ENCODE measurements around the gene ZNF397.

The ZNF397 gene

GRCh38 chr18:35252466-35252865 lies 11.6 kb downstream of the ZNF397 start:
- DNase-seq (ENCODE audit: low spot score in 2 of 2) = no peak
- ATAC-seq (replicated peaks; ENCODE audit: extremely low read depth, poor library complexity, severe bottlenecking) = no peak
- Mint-ChIP-seq H3K9me3 (peaks cover 15% of the 10 kb centered on the region), H3K4me3 (no peak overlapping the region), H3K4me1 (no peaks in the 10 kb centered on the region), H3K27me3 (no peaks in the 10 kb centered on the region), H3K27ac (ENCODE audit: low read depth) (no peak overlapping the region), H3K36me3 (ENCODE audit: insufficient read depth) (peaks cover 16% of the 10 kb centered on the region)

GRCh38 chr18:35253655-35254287 lies 12.9 kb downstream of the ZNF397 start:
- no peak overlapping the region for H3K4me3 Mint-ChIP-seq
- H3K36me3 Mint-ChIP-seq (ENCODE audit: insufficient read depth) = peaks cover 7% of the 10 kb centered on the region
- no peaks in the 10 kb centered on the region for H3K27me3 Mint-ChIP-seq
- no peaks in the 10 kb centered on the region for H3K4me1 Mint-ChIP-seq
- no peak overlapping the region for H3K27ac Mint-ChIP-seq (ENCODE audit: low read depth)
- ATAC-seq (replicated peaks; ENCODE audit: extremely low read depth, poor library complexity, severe bottlenecking) (no peak), DNase-seq (ENCODE audit: low spot score in 2 of 2) (no peak)
- peaks cover 15% of the 10 kb centered on the region for H3K9me3 Mint-ChIP-seq

- peaks cover 15% of the 10 kb centered on the region for H3K9me3 Mint-ChIP-seq
- ATAC-seq (replicated peaks; ENCODE audit: extremely low read depth, poor library complexity, severe bottlenecking) (no peak), DNase-seq (ENCODE audit: low spot score in 2 of 2) (no peak)
- no peaks in the 10 kb centered on the region for H3K4me1 Mint-ChIP-seq
- H3K4me3 Mint-ChIP-seq = no peak overlapping the region
- H3K27me3 Mint-ChIP-seq = no peaks in the 10 kb centered on the region
- H3K27ac Mint-ChIP-seq (ENCODE audit: low read depth) = no peak overlapping the region
- H3K36me3 Mint-ChIP-seq (ENCODE audit: insufficient read depth) = peaks cover 6% of the 10 kb centered on the region
Measured at GRCh38 chr18:35256947-35257346, 16.1 kb downstream of the ZNF397 start.

GRCh38 chr18:35264409-35264808 lies 23.6 kb downstream of the ZNF397 start:
- Mint-ChIP-seq H3K4me3 (no peak overlapping the region), H3K36me3 (ENCODE audit: insufficient read depth) (peaks cover 14% of the 10 kb centered on the region), H3K27me3 (no peaks in the 10 kb centered on the region), H3K4me1 (peaks cover 28% of the 10 kb centered on the region), H3K27ac (ENCODE audit: low read depth) (no peak overlapping the region), H3K9me3 (peaks cover 6% of the 10 kb centered on the region)
- ATAC-seq (replicated peaks; ENCODE audit: extremely low read depth, poor library complexity, severe bottlenecking) (no peak), DNase-seq (ENCODE audit: low spot score in 2 of 2) (no peak)

- Mint-ChIP-seq H3K27ac (ENCODE audit: low read depth) (peak overlapping the region; percentile 97), H3K9me3 (peaks cover 6% of the 10 kb centered on the region), H3K36me3 (ENCODE audit: insufficient read depth) (peaks cover 8% of the 10 kb centered on the region), H3K4me1 (peaks cover 28% of the 10 kb centered on the region), H3K4me3 (peak overlapping the region; percentile 96), H3K27me3 (no peaks in the 10 kb centered on the region)
- peak; percentile 45 to 46 for DNase-seq (ENCODE audit: low spot score in 2 of 2)
- ATAC-seq (replicated peaks; ENCODE audit: extremely low read depth, poor library complexity, severe bottlenecking) = peak; percentile 81
Measured at GRCh38 chr18:35267161-35267651, 26.4 kb downstream of the ZNF397 start.

- no peak for DNase-seq (ENCODE audit: low spot score in 2 of 2)
- Mint-ChIP-seq H3K27ac (ENCODE audit: low read depth) (peak overlapping the region; percentile 97), H3K4me1 (peaks cover 28% of the 10 kb centered on the region), H3K27me3 (no peaks in the 10 kb centered on the region), H3K9me3 (peaks cover 6% of the 10 kb centered on the region), H3K4me3 (peak overlapping the region; percentile 96), H3K36me3 (ENCODE audit: insufficient read depth) (peaks cover 8% of the 10 kb centered on the region)
- ATAC-seq (replicated peaks; ENCODE audit: extremely low read depth, poor library complexity, severe bottlenecking) = no peak
Measured at GRCh38 chr18:35267809-35268208, 27.0 kb downstream of the ZNF397 start.

GRCh38 chr18:35268821-35269220 lies 28.0 kb downstream of the ZNF397 start:
- Mint-ChIP-seq H3K36me3 (ENCODE audit: insufficient read depth) (peaks cover 8% of the 10 kb centered on the region), H3K4me1 (peaks cover 28% of the 10 kb centered on the region), H3K27me3 (no peaks in the 10 kb centered on the region), H3K4me3 (peak overlapping the region; percentile 96), H3K9me3 (peaks cover 6% of the 10 kb centered on the region), H3K27ac (ENCODE audit: low read depth) (no peak overlapping the region)
- DNase-seq (ENCODE audit: low spot score in 2 of 2) (no peak), ATAC-seq (replicated peaks; ENCODE audit: extremely low read depth, poor library complexity, severe bottlenecking) (no peak)

- peaks cover 4% of the 10 kb centered on the region for H3K36me3 Mint-ChIP-seq (ENCODE audit: insufficient read depth)
- ATAC-seq (replicated peaks; ENCODE audit: extremely low read depth, poor library complexity, severe bottlenecking) = no peak
- H3K27ac Mint-ChIP-seq (ENCODE audit: low read depth) = no peak overlapping the region
- peaks cover 23% of the 10 kb centered on the region for H3K4me1 Mint-ChIP-seq
- peaks cover 6% of the 10 kb centered on the region for H3K9me3 Mint-ChIP-seq
- DNase-seq (ENCODE audit: low spot score in 2 of 2) = no peak
- H3K4me3 Mint-ChIP-seq = no peak overlapping the region
- H3K27me3 Mint-ChIP-seq = no peaks in the 10 kb centered on the region
Measured at GRCh38 chr18:35271656-35272055, 30.8 kb downstream of the ZNF397 start.

GRCh38 chr18:35276267-35276666 lies 35.4 kb downstream of the ZNF397 start:
- H3K27me3 Mint-ChIP-seq = no peaks in the 10 kb centered on the region
- ATAC-seq (replicated peaks; ENCODE audit: extremely low read depth, poor library complexity, severe bottlenecking) (no peak), DNase-seq (ENCODE audit: low spot score in 2 of 2) (no peak)
- H3K4me3 Mint-ChIP-seq = no peak overlapping the region
- no peak overlapping the region for H3K27ac Mint-ChIP-seq (ENCODE audit: low read depth)
- H3K9me3 Mint-ChIP-seq = no peaks in the 10 kb centered on the region
- H3K4me1 Mint-ChIP-seq = peaks cover 7% of the 10 kb centered on the region
- no peaks in the 10 kb centered on the region for H3K36me3 Mint-ChIP-seq (ENCODE audit: insufficient read depth)

- no peak for DNase-seq (ENCODE audit: low spot score in 2 of 2)
- Mint-ChIP-seq H3K27ac (ENCODE audit: low read depth) (no peak overlapping the region), H3K9me3 (no peaks in the 10 kb centered on the region), H3K27me3 (no peaks in the 10 kb centered on the region), H3K4me3 (no peak overlapping the region), H3K4me1 (peaks cover 7% of the 10 kb centered on the region), H3K36me3 (ENCODE audit: insufficient read depth) (no peaks in the 10 kb centered on the region)
- ATAC-seq (replicated peaks; ENCODE audit: extremely low read depth, poor library complexity, severe bottlenecking) = no peak
Measured at GRCh38 chr18:35277633-35278032, 36.8 kb downstream of the ZNF397 start.

GRCh38 chr18:35278085-35278484 lies 37.3 kb downstream of the ZNF397 start:
- no peaks in the 10 kb centered on the region for H3K9me3 Mint-ChIP-seq
- H3K36me3 Mint-ChIP-seq (ENCODE audit: insufficient read depth) = no peaks in the 10 kb centered on the region
- H3K27me3 Mint-ChIP-seq = no peaks in the 10 kb centered on the region
- ATAC-seq (replicated peaks; ENCODE audit: extremely low read depth, poor library complexity, severe bottlenecking) (no peak), DNase-seq (ENCODE audit: low spot score in 2 of 2) (no peak)
- no peak overlapping the region for H3K4me3 Mint-ChIP-seq
- peaks cover 7% of the 10 kb centered on the region for H3K4me1 Mint-ChIP-seq
- no peak overlapping the region for H3K27ac Mint-ChIP-seq (ENCODE audit: low read depth)

- Mint-ChIP-seq H3K36me3 (ENCODE audit: insufficient read depth) (no peaks in the 10 kb centered on the region), H3K4me1 (peaks cover 7% of the 10 kb centered on the region), H3K27ac (ENCODE audit: low read depth) (no peak overlapping the region), H3K27me3 (no peaks in the 10 kb centered on the region), H3K4me3 (no peak overlapping the region), H3K9me3 (no peaks in the 10 kb centered on the region)
- DNase-seq (ENCODE audit: low spot score in 2 of 2) (no peak), ATAC-seq (replicated peaks; ENCODE audit: extremely low read depth, poor library complexity, severe bottlenecking) (no peak)
Measured at GRCh38 chr18:35278969-35279368, 38.1 kb downstream of the ZNF397 start.

GRCh38 chr18:35282353-35282752 lies 41.5 kb downstream of the ZNF397 start:
- Mint-ChIP-seq H3K4me3 (no peak overlapping the region), H3K4me1 (peaks cover 8% of the 10 kb centered on the region), H3K9me3 (no peaks in the 10 kb centered on the region), H3K36me3 (ENCODE audit: insufficient read depth) (no peaks in the 10 kb centered on the region), H3K27me3 (no peaks in the 10 kb centered on the region), H3K27ac (ENCODE audit: low read depth) (no peak overlapping the region)
- ATAC-seq (replicated peaks; ENCODE audit: extremely low read depth, poor library complexity, severe bottlenecking) (no peak), DNase-seq (ENCODE audit: low spot score in 2 of 2) (no peak)

Data from central memory CD8-positive, alpha-beta T cell (primary cell).